ENCODE data around the gene LIN9. TPM values are rescaled to one million over a fixed set of nuclear protein-coding genes. Genes with fewer than 3 reads are reported as not detected.

LIN9 gene
- total RNA-seq, 4 donors from 2014 or later = 1.00 to 3.2 (median 2.3) TPM; not detected in 1

GRCh38 chr1:226248091-226248490 lies 60.9 kb downstream of the LIN9 start:
- intact Hi-C loops (cut with DNase I; ENCODE audit: low total_unique reads) = no loop called here
- TF ChIP-seq POLR2AphosphoS5 (IDR thresholded peaks at IDR 0.05) = no peak
- TF ChIP-seq POLR2A (IDR thresholded peaks at IDR 0.05) = no peak
- no peak for TF ChIP-seq CTCF (IDR thresholded peaks at IDR 0.05)
- no peak for TF ChIP-seq EP300 (IDR thresholded peaks at IDR 0.05; ENCODE audit: low read depth)
- H3K36me3 ChIP-seq = no peaks in the 10 kb centered on the region

GRCh38 chr1:226239421-226239820 lies 69.5 kb downstream of the LIN9 start:
- 98% methylated on average over 3 of the region's 3 CpGs for WGBS, 2 donors (ENCODE audit: low coverage in 1 of 2)
- Histone ChIP-seq H3K27me3 (no peaks in the 10 kb centered on the region), H3K4me1 (no peaks in the 10 kb centered on the region), H3K9me3 (no peaks in the 10 kb centered on the region), H3K4me3 (no peak overlapping the region), H3K36me3 (peaks cover 0 to 6% (median 0%) of the 10 kb centered on the region in 4 donors), H3K27ac (no peak overlapping the region)
- intact Hi-C loops (cut with DNase I; ENCODE audit: low total_unique reads) = no loop called here
- in situ Hi-C loops (cut with MboI; ENCODE audit: low pct_ligation_motif_present in 1 of 4, low pct_unique_long_range_greater_than_20kb in 1 of 4, low sequenced_read_pairs in 3 of 4) = no loop called here
- no peak for DNase-seq
- TF ChIP-seq CTCF (IDR thresholded peaks at IDR 0.05) (no peak), POLR2AphosphoS5 (IDR thresholded peaks at IDR 0.05) (no peak), POLR2A (IDR thresholded peaks at IDR 0.05) (no peak), EP300 (IDR thresholded peaks at IDR 0.05; ENCODE audit: low read depth) (no peak)

More at GRCh38 chr1:226248091-226248490, 60.9 kb downstream of the LIN9 start:
- Histone ChIP-seq H3K27ac (no peak overlapping the region), H3K4me3 (no peak overlapping the region), H3K4me1 (peaks cover 0 to 6% (median 0%) of the 10 kb centered on the region in 4 donors), H3K9me3 (no peaks in the 10 kb centered on the region), H3K27me3 (no peaks in the 10 kb centered on the region)
- 53 to 72% methylated on average over 2 of the region's 2 CpGs for WGBS, 2 donors (ENCODE audit: low coverage in 1 of 2)
- no peak for DNase-seq
- in situ Hi-C loops (cut with MboI; ENCODE audit: low pct_ligation_motif_present in 1 of 4, low pct_unique_long_range_greater_than_20kb in 1 of 4, low sequenced_read_pairs in 3 of 4) = no loop called here

- DNase-seq = no peak
- Histone ChIP-seq H3K4me1 (no peaks in the 10 kb centered on the region), H3K4me3 (no peak overlapping the region), H3K27ac (no peak overlapping the region), H3K9me3 (no peaks in the 10 kb centered on the region), H3K27me3 (no peaks in the 10 kb centered on the region), H3K36me3 (peaks cover 0 to 11% (median 0%) of the 10 kb centered on the region in 4 donors)
- no peak for TF ChIP-seq POLR2A (IDR thresholded peaks at IDR 0.05)
- TF ChIP-seq POLR2AphosphoS5 (IDR thresholded peaks at IDR 0.05) = no peak
- no peak for TF ChIP-seq CTCF (IDR thresholded peaks at IDR 0.05)
- TF ChIP-seq EP300 (IDR thresholded peaks at IDR 0.05; ENCODE audit: low read depth) = no peak
- in situ Hi-C loops (cut with MboI; ENCODE audit: low pct_ligation_motif_present in 1 of 4, low pct_unique_long_range_greater_than_20kb in 1 of 4, low sequenced_read_pairs in 3 of 4) = no loop called here
- 90 to 100% methylated on average over 1 of the region's 1 CpG for WGBS, 2 donors (ENCODE audit: low coverage in 1 of 2)
- intact Hi-C loops (cut with DNase I; ENCODE audit: low total_unique reads) = no loop called here
Measured at GRCh38 chr1:226236826-226237225, 72.1 kb downstream of the LIN9 start.

- H3K36me3 ChIP-seq = peaks cover 0 to 11% (median 2%) of the 10 kb centered on the region in 4 donors
- H3K4me1 ChIP-seq = no peaks in the 10 kb centered on the region
- 78 to 85% methylated on average over 1 to 3 of the region's 3 CpGs for WGBS, 2 donors (ENCODE audit: low coverage in 1 of 2)
- no peaks in the 10 kb centered on the region for H3K27me3 ChIP-seq
- intact Hi-C loops (cut with DNase I; ENCODE audit: low total_unique reads) (no loop called here), in situ Hi-C loops (cut with MboI; ENCODE audit: low pct_ligation_motif_present in 1 of 4, low pct_unique_long_range_greater_than_20kb in 1 of 4, low sequenced_read_pairs in 3 of 4) (no loop called here)
- DNase-seq = no peak
- no peak overlapping the region for H3K4me3 ChIP-seq
- no peaks in the 10 kb centered on the region for H3K9me3 ChIP-seq
- no peak for TF ChIP-seq CTCF (IDR thresholded peaks at IDR 0.05)
- TF ChIP-seq POLR2A (IDR thresholded peaks at IDR 0.05) = no peak
- TF ChIP-seq EP300 (IDR thresholded peaks at IDR 0.05; ENCODE audit: low read depth) = no peak
- TF ChIP-seq POLR2AphosphoS5 (IDR thresholded peaks at IDR 0.05) = no peak
- no peak overlapping the region for H3K27ac ChIP-seq
Measured at GRCh38 chr1:226233806-226234205, 75.2 kb downstream of the LIN9 start.
